Measurements from ENCODE around the gene USP53.
"Not testable (repeated sequence)": the region's sequence is repeated elsewhere in the genome, so short reads cannot be mapped to it uniquely, and the experiment has no call there.

The USP53 gene

DNA sequence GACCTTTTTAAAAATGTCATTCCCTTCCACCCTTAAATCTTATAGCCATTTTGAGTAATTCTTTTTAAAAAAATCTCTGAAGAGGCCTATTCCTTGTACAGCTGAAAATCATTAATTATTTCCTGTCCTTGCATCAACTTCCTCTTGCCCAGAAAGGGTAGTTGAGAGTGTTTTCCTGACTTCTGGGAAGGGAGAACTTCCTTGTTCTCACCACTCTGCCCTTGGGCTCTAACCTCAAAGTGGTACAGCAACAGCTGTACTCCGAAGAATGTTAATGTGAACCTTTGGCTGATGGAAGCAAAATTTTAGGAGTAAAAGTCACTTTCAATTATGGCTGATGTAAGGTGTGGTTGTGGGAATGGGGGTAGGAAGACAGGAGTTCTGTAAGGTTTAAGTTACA, 124.5 kb downstream of the USP53 start:
- H3K4me1 ChIP-seq (ENCODE audit: insufficient read depth, insufficient read length) = no peaks in the 10 kb centered on the region
- H3K9me3 ChIP-seq (ENCODE audit: insufficient read depth, low read length) = no peaks in the 10 kb centered on the region
- no peaks in the 10 kb centered on the region for H3K27me3 ChIP-seq (ENCODE audit: insufficient read depth, insufficient read length)
- no peak overlapping the region for H3K4me3 ChIP-seq (ENCODE audit: insufficient read length, low read depth)
- no peak overlapping the region for H3K9ac ChIP-seq (ENCODE audit: insufficient read length, low read depth)
- no peaks in the 10 kb centered on the region for H3K36me3 ChIP-seq (ENCODE audit: insufficient read depth, insufficient read length, low read length)
- no peak for TF ChIP-seq YY1 (IDR thresholded peaks at IDR 0.05; ENCODE audit: insufficient read depth, insufficient read length)
- TF ChIP-seq ZNF274 (IDR thresholded peaks at IDR 0.05; ENCODE audit: low read depth, low read length) = no peak
- TF ChIP-seq SUZ12 (IDR thresholded peaks at IDR 0.05; ENCODE audit: extremely low read depth, insufficient read depth, insufficient read length) = no peak
- DNase-seq (ENCODE audit: low read depth, low spot score) = no peak

DNA sequence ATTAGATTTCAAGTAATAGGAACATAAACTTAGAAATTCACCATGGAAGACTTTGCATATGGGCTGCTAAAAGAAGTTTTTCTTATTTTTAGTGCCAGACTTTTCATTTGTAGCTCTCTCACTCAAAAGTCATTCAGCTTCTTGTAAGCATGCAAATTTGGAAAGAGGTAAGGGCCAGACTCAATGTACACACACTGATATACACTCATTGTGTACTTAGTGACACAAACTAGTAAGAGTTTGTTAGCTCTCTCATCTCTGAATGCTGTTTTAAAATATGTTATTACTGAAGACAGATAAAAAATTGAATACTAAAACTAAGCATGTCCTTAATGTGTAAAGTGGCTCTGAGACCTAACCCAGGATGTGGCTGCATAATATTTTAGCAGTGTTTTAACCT, 127.4 kb downstream of the USP53 start:
- H3K4me1 ChIP-seq (ENCODE audit: insufficient read depth, insufficient read length); H3K27me3 ChIP-seq (ENCODE audit: insufficient read depth, insufficient read length); H3K9ac ChIP-seq (ENCODE audit: insufficient read length, low read depth); H3K36me3 ChIP-seq (ENCODE audit: insufficient read depth, insufficient read length, low read length); H3K4me3 ChIP-seq (ENCODE audit: insufficient read length, low read depth); DNase-seq (ENCODE audit: low read depth, low spot score); H3K9me3 ChIP-seq (ENCODE audit: insufficient read depth, low read length): not testable (repeated sequence)

GRCh38 chr4:119343293-119343692, 130.8 kb downstream of the USP53 start:
- H3K36me3 ChIP-seq (ENCODE audit: insufficient read depth, insufficient read length, low read length); H3K9me3 ChIP-seq (ENCODE audit: insufficient read depth, low read length); H3K9ac ChIP-seq (ENCODE audit: insufficient read length, low read depth); DNase-seq (ENCODE audit: low read depth, low spot score); H3K27me3 ChIP-seq (ENCODE audit: insufficient read depth, insufficient read length); H3K4me1 ChIP-seq (ENCODE audit: insufficient read depth, insufficient read length); H3K4me3 ChIP-seq (ENCODE audit: insufficient read length, low read depth): not testable (repeated sequence)
